GM21576 (cell line): ENCODE results near the gene RAB3C.

Source experiments
- ATAC-seq: cut with Tn5 transposase; IDR thresholded peaks from one replicate; pipeline ENCODE4 v1.9.1; 2021; ENCODE audit warnings: mild to moderate bottlenecking, moderate library complexity; ENCODE audit not compliant: unreplicated experiment

Gene RAB3C

DNA sequence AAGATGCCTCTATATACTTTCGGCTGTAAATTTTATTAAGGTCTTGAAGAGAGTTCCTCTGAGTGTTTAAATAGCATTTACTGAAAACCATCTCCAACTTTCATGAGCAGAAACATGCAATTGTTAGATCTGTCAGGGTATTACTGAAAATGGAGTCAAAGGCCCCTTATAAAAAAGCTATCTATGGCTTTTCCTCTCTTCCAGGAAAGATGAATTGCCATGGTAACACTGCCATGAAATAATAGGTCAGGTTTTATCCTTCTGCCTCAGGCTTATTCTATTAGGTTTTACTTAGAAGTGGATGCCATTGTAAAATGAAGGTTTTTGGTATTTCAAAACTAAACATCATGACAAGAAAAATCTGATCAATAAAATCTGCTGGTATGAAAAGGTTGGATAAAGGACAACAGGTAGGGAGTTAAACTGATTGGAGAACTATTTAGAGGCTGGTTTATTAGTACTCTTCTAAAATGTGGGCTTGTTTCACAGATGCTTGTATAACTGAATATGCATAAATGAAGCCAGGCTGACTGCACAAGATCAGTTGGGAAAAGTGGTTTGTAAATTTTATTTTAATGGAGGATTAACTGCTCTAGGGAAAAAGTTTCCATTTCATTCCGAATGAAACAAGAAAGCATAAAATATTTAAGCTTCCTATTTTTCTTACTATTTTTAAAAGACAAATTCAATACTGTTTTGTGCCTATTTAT lies 135.5 kb downstream of the RAB3C start:
- no peak for ATAC-seq

DNA sequence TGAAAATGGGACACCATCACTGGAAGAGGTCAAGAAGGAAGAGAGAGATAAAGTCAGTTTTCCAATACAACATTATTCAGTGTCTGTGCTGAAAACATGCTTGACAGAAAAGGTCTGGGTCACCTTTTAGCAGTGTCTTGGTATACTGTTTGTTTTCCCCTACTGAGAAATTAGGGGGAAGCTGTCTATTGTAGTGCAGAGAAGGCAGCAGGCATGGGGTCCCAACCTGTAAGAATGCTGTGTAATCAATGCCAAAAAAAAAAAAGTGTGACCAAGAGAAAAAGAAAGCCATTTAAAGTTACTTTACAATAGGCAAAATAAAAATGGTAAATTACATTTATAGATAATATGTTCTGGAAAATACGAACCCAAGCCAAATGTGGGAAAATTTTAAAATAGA lies 139.3 kb downstream of the RAB3C start:
- no peak for ATAC-seq

DNA sequence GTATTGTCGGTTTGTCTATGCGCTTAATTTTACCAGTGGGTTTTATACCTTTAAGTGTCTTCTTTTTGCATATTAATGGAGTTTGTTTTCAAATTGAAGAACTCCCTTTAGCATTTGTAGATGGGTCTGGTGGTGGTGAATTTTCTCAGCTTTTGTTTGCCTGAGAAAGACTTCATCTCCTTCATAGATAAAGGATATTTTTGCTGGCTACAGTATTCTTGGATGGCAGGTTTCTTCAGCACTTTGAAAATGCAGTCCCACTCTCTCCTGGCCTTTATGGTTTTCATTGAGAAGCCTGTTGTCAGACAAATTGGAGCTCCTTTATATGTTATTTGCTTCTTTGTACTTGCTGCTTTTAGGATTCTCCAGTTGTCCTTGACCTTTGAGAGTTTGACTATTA lies 142.1 kb downstream of the RAB3C start:
- ATAC-seq = no peak

DNA sequence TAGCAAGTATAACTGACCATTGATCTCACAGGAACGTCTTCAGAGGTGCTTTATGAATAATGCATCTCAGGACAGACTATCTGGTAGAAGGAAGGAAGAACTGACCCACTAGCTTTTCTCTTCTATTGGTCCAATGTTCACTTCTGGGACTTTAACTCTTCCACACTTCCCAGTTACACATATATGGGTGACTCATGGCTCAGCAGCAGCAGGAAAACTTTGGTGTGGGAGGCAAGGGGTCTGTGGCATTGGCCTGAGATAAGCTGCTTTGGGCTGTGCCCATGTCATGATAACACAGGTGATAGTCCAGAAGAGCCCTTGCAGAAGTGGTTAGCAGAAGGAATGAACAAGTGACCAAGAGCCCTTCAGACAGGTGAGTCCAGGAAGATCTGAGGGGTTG lies 148.8 kb downstream of the RAB3C start:
- ATAC-seq = no peak

DNA sequence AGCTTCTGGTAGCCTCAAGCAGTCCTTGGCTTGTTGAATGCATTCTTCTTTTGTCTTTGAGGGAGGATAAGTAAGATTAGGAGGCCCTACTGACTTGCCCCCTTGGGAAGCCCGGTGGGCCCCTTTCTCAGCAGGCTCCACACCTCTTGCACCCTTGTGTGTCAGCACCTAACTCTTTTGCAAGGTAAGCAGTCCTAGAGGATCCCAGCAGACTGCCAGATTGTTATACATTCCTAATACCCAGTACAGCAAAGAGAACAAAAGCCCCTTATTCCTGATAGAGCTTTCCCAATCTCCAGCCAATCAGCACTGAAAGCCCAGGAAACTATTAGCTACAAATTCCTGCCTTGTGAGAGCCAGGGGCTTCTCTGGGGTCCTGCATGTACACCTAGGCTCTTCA lies 152.8 kb downstream of the RAB3C start:
- no peak for ATAC-seq

DNA sequence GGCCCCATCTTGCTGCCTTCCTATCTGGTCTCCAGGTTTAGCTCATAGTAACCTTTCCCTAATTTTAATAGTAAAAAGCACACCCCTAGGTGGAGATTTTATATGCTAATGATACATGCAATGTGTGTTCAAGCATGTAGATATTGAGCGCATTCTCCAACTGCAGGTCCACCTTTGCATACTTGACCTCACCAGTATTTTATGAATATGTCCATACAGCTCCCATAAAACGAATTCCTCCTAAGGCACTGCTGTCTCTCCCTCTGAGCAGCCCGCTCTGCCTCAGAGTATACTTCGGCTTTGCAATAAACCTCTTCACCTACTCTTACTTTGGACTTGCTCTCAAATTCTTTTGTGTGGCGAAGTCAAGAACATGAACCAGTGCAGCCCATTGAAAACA lies 153.3 kb downstream of the RAB3C start:
- ATAC-seq = no peak

DNA sequence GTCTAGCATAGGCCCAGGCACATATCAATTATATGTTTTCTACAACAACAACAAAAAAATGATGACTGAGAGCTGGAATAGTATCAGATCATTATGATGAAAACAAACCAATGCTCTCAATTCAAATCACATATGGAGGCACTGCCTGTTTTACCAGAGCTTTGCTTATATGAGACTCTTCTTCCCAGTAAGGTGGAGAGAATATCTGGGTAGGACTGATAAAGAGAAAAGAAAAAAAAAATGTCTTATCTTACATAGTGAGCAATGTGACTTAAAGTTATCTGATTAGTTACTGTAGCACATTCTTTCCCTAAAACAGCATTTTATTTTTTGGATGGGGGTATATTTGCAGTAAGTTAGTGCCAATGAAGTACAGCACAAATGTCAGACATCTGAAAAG lies 154.8 kb downstream of the RAB3C start:
- ATAC-seq = no peak

DNA sequence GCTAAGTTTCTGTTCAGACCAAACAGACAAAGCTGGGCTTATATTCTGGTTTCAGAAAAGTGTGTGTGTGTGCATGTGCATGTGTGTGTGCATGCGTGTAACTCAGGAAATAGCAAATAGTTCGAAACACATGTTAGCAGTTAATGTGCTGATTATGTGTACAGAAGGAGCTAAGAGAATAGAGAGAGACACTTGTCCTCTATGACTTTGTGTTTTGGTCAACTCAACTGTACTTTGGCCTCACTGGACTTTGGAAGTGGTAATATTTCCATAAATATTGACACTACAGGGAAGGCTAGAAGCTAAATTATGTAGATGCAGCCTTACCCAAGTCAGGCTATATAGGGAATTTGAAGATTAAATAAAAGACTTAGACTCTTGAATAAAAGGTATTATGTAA lies 155.5 kb downstream of the RAB3C start:
- ATAC-seq = no peak

DNA sequence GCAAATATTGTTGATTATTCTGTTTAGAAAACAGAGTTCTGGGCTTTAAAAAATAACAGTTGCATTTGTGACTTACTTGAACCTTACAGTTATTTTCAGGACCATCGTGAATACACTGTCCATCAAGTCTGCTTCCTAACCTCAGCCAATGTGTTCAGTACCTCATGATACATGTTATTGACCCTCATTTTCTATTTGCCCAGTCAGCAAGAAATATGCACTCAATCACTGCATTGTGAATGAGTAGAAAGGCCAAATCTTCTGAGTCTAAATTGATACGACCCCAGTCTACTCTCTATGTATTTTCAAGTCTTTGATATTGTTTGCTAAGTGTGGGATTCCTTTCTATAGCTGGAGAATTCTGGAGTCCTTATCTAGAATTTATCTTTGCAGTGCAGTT lies 156.2 kb downstream of the RAB3C start:
- no peak for ATAC-seq

DNA sequence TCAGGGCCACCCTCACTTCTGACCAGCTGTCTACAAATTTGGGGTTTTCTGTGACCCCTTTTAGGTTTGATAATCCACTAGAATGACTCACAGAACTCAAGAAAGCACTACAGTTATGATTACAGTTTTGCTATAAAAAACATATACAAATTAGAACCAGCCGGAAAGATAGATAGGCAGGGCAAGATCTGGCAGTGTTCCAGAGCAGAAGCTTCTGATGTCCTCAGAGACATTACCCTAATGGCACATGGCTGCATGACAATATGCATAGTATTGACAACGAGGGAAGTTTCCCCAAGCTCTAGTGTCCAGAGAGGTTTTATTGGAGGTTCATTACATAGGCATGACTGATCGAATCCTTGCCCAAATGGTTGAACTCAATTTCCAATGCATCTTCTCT lies 158.1 kb downstream of the RAB3C start:
- ATAC-seq = no peak

DNA sequence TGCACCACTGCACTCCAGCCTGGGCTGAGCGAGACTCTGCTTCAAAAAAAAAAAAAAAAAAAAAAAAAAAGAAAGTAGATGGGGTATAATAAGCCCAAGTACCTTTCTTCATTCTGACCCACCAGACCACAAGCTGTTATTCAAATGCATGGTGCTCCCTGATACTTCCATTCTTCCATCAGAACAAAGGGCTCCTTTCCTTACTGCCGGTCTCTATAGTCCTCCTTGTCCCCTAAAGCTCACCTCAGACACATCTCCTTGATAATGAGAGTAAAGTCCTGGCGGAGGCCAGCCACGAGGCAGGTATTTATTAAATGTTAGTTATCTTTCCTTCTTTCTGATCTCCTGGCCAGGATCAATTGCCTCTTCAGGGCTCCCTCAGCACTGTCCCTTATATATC lies 162.5 kb downstream of the RAB3C start:
- ATAC-seq = no peak

DNA sequence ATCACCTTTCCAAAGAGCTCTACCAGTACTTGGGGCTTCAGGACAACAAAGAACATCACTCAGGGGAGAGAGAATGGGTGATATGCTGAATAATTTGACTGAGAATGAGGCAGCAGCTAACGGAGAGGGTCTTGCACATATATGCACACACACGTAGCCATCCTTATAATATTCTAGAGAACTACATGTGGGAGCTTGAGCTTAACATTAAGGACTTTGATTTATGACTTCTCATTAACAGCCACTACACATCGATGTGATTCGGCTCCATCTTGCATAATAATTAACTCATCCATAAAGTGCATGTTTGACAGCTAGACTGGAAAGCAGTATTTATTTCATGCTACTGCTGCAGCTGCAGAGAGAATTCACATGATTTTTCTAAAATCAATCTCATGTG lies 163.4 kb downstream of the RAB3C start:
- ATAC-seq = no peak

DNA sequence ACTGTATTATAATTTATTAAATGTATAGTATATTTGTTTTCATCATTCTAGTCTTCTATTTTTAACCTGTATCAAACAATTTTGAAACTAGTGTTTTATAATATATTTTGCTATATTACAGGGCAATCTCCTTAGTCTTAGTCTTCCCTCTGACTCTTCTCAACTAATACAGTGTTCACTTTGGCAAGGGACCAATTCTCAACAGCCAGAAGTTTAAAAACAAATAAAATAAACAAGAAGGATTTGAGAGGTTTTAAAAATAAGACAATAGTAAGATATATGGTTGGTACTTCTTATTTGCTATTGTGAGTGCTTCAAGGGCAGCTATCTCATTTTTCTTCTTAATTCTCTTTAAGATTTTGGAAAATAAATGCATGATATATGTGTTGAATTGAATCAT lies 167.2 kb downstream of the RAB3C start:
- no peak for ATAC-seq

DNA sequence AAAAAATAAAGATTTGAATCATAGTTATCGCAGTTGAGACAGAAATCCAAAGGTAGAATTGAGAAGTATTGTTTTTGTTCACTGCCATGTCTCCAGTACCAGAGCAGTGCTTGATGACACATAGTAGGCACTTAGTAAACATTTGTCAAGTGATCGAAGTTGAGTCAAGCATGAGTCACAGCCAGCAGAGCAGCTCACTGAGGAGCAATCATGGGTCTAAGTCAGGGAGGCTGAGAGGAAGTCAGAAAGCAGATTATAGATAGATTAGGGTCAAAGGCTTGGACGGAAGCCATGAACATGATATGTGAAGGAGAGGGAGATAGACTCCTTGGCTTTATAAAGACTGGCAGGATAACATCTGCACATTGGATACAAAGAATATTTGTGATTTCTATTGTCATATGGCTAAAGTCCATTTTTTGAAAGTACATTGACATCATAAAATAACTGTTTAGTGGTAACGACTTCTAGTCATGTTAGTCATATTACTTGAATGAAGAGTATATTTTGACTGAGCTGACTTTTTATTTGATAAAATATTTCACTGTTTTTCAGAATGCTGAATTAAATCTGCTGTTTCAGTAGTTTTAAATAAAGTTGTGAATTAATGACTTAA lies 168.5 kb downstream of the RAB3C start:
- ATAC-seq = no peak

DNA sequence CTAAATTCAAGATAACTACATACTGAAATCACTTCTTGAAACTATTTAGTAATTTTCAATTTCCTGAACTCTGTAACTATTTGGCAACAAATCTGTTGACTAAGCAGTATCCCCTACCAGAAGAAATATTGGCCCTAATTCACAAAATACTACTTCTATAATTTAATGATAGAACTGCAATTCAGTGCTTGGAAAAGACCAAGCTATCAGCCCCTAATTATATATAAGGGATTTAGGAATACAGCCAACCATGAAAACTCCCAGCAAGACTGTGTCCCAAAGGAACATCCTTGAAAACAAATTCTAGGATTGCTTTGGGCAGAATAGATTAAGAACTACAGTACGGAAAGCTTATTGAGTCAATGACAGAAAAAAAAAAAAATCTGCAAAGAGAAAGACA lies 169.2 kb downstream of the RAB3C start:
- no peak for ATAC-seq

DNA sequence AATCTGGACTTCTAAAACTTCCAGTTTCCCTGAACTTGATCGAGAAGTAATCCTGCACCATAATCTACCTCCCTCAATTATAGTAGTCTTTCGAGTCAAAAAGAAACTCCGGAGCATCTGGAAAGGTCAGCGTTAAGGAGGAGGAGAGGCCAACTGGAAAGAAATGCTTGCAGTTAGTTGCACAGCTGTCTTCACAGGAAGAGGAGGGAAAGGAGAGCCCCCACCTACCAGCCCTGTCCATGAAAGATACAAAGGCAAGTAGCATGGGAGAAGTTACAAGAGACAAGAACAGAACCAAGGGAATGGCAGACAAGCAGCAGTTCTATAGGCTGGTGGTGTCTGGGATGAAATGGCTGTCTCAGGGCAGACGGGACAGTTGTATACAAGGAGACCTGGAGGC lies 170.6 kb downstream of the RAB3C start:
- ATAC-seq = no peak

DNA sequence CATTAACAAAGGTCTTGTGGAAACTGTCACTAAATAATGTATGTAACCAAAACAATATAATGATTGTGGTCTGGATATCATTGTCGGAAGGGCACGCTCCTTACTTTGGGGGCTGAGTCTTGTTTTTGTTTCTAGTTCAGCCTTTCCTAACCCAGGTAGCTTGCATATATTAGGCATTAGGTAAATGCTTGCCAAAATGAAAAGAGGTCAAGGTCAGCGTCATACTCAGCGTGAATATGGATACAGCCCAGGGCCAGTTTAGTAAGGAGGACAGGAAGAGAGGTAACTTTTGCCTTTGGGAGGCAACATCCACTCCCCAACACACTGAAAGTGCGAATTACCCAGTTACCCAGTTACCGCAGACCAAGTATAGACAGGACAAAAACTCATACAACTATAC lies 171.4 kb downstream of the RAB3C start:
- ATAC-seq = no peak

DNA sequence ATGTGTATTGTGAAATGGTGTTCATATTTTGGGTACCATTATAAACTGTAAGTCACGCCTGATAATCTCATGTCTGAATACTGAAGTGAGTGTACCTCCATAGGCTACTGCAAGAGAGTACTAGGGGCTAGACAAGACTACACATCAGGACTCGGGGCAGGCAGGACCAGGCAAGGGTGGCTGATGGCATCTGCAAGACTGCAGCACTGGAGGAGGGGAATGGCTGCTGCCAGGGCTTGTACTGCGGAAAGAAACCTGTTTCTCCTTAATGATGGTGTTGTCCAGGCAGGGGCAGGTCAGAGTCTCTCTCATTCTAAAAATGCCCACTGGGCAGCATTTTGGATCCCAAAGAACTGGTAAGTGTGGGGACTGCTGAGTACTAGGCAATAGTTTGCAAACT lies 172.5 kb downstream of the RAB3C start:
- no peak for ATAC-seq

DNA sequence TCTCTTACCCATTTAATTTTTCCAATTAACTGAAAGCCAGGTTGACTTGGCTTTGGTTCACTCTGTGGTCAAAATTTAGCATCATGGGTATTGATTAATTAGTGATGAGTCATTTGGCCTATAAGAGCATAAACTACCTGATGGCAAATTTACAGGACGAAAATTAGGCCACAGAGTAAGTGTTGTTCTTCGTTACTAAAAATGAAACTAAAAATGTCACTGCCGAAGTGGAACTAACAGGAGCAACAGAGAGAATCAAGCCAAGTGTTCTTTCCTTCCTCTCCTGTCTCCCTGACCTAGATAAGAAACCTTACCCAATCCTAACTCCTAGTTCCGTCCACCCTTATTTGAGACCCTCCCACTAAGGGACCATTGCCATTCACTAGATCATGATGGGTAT lies 176.9 kb downstream of the RAB3C start:
- ATAC-seq = peak; percentile 92

DNA sequence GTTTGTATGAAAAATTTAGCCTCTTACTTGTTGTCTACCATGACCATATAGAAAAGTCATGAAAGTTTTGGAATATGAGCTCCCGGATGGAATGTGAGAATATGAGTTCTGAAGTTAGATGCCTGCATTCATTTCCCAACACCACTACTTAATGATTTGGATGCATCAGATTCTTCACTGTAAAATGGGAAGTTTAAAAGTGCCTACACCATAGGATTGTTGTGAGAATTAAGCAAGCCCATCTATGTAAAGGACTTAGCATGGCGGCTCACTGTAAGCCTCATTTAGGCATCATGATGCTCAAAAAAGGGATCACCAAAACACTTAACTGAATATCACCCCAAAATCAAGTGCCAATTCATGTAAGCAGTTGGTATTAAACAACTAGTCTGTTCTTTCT lies 177.3 kb downstream of the RAB3C start:
- no peak for ATAC-seq

DNA sequence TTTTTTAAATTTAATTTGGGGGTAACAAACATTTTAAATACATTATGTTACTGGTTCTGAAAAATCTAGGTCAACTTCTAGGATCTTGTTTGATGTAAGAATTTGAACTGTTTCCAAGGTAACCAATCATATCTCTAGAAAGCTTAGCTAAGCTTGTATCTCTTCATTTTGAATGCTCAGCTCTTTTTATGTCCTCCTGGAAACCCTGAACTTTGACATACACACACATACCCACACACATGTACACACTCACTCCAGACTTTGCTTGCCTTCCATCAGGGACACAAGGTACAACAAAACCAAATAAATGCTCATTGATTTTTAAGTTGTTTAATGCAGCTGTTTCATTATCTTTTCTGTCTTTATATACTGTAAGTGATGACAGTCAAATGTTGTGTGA lies 178.5 kb downstream of the RAB3C start:
- ATAC-seq = no peak

DNA sequence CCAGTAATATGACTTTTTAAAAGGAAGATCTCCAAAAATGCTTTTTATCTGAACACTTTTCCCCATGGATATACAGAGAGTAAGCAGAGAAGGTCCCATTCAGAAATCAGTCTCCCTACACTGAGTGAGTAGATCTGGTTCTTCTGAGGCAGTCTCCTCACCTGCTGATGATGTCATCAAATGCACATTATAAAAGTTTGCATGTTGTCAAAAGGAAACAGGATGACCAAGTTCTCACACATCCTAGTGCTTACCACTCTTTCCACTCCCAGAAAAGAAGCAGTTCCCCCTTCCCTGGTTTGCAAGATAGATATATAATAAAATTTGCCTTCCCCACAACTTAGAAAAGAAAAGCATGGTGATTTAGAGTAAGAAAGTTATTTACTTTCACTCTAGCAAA lies 180.5 kb downstream of the RAB3C start:
- no peak for ATAC-seq

DNA sequence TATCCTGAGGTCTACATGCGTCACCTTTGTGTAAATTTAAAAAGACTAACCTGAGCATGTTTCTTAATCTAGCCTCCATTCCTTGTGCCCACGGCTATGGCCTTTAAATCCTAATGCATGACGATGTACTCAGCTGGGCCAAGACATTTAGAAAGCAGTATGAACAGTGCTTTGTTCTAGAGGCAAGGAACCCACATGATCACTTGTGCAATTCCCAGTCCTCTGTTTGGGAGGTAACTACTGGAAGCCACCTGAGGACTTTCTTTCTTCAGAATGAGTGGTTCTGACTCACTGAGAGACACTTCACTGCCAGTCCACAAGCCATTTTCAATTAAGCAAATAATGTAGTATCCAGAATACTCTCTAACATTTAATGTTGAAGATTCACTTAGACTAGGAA lies 181.3 kb downstream of the RAB3C start:
- no peak for ATAC-seq
